Measurements from ENCODE around the gene ELFN2. TPM values are rescaled to one million over a fixed set of nuclear protein-coding genes. Genes with fewer than 3 reads are reported as not detected.

The ELFN2 gene
- total and polyA plus RNA-seq, 2 of the 13 experiments (the other 11 are each of a cell fraction or from before 2014, with no cell fraction given) = 0.01 TPM; not detected in 1

- TF ChIP-seq ZSCAN25 (CRISPR knock-in tag; IDR thresholded peaks at IDR 0.05) = no peak
- TF ChIP-seq ZNF816 (CRISPR knock-in tag; IDR thresholded peaks at IDR 0.05; ENCODE audit: borderline replicate concordance) = no peak
- no peak for TF ChIP-seq ZNF672 (CRISPR knock-in tag; IDR thresholded peaks at IDR 0.05)
- no peak for TF ChIP-seq RXRA (CRISPR knock-in tag; IDR thresholded peaks at IDR 0.05)
- TF ChIP-seq ZNF609 (CRISPR knock-in tag; IDR thresholded peaks at IDR 0.05; ENCODE audit: borderline replicate concordance) = no peak
- no peak for TF ChIP-seq ZNF34 (CRISPR knock-in tag; IDR thresholded peaks at IDR 0.05; ENCODE audit: borderline replicate concordance)
- TF ChIP-seq ZNF317 (CRISPR knock-in tag; IDR thresholded peaks at IDR 0.05) = no peak
These were observed 55.8 kb downstream of the ELFN2 start (continued) for GRCh38 chr22:37371491-37371890.

GRCh38 chr22:37370306-37370979 lies 56.8 kb downstream of the ELFN2 start:
- in situ Hi-C loops (cut with HindIII; ENCODE audit: extremely low pct_ligation_motif_present, low pct_unique_long_range_greater_than_20kb) (no loop called here), intact Hi-C loops (cut with micrococcal nuclease; ENCODE audit: unreplicated experiment) (no loop called here)
- POLR2A ChIA-PET = no interaction called here
- ATAC-seq (no peak), FAIRE-seq (no peak), DNase-seq (ENCODE audit: low spot score) (no peak)
- H3K4me2 ChIP-seq (ENCODE audit: low read depth, low read length) = no peak overlapping the region
- H3K36me3 ChIP-seq (replicated peaks in 1 of 2; ENCODE audit: control insufficient read depth in 1 of 2, insufficient read depth in 2 of 2, low read length in 2 of 2) = no peaks in the 10 kb centered on the region
- no peak overlapping the region for H3K4me3 ChIP-seq (replicated peaks in 1 of 3; ENCODE audit: insufficient read depth in 1 of 3, low read depth in 2 of 3, low read length in 3 of 3)
- H3K4me1 ChIP-seq (ENCODE audit: insufficient read depth, low read length) = peaks cover 8% of the 10 kb centered on the region; the same call in 1 of the 2 replicates
- CTCF ChIA-PET (ENCODE audit: low intra/inter-chr PET ratio, low total read pairs) = no interaction called here
- H3K79me2 ChIP-seq (ENCODE audit: insufficient read depth, low read length) = no peaks in the 10 kb centered on the region
- H3K27ac ChIP-seq (ENCODE audit: extremely low read length, insufficient read depth, low read length) = no peak overlapping the region
- H3K27me3 ChIP-seq (ENCODE audit: control insufficient read depth in 1 of 2, insufficient read depth in 2 of 2, low read length in 2 of 2) = peaks cover 9 to 40% of the 10 kb centered on the region in 2 experiments; a peak in 4 of 5 replicates
- no peak overlapping the region for H2AFZ ChIP-seq (ENCODE audit: low read length)
- no peaks in the 10 kb centered on the region for H4K20me1 ChIP-seq (ENCODE audit: insufficient read depth, low read length)
- BruUV-seq (replicated peaks) = no TSS peak
- no peaks in the 10 kb centered on the region for H3K9me3 ChIP-seq (ENCODE audit: low read length)
- 17% methylated on average over 11 of the region's 12 CpGs for WGBS (ENCODE audit: low lambda C conversion rate)
- no peak overlapping the region for H3K9ac ChIP-seq (ENCODE audit: insufficient read depth, low read depth, low read length)
- TF ChIP-seq KDM1A (CRISPR knock-in tag; IDR thresholded peaks at IDR 0.05) = no peak
- no peak for TF ChIP-seq STAT6 (CRISPR knock-in tag; IDR thresholded peaks at IDR 0.05; ENCODE audit: borderline replicate concordance)
- TF ChIP-seq ZNF354B (CRISPR knock-in tag; IDR thresholded peaks at IDR 0.05) = no peak
- TF ChIP-seq ZNF747 (CRISPR knock-in tag; IDR thresholded peaks at IDR 0.05; ENCODE audit: borderline replicate concordance) = no peak
- TF ChIP-seq ZNF775 (CRISPR knock-in tag; IDR thresholded peaks at IDR 0.05; ENCODE audit: borderline replicate concordance) = no peak
- no peak for TF ChIP-seq ZNF230 (CRISPR knock-in tag; IDR thresholded peaks at IDR 0.05)
- no peak for TF ChIP-seq ZNF670 (CRISPR knock-in tag; IDR thresholded peaks at IDR 0.05; ENCODE audit: borderline replicate concordance)
- TF ChIP-seq MEIS2 (CRISPR knock-in tag; IDR thresholded peaks at IDR 0.05) = no peak
- no peak for TF ChIP-seq SMAD9 (CRISPR knock-in tag; IDR thresholded peaks at IDR 0.05)
- no peak for TF ChIP-seq ZNF563 (CRISPR knock-in tag; IDR thresholded peaks at IDR 0.05)

All from HepG2 (cell line).